Measurements from ENCODE around the gene SEPTIN8. TPM values are rescaled to one million over a fixed set of nuclear protein-coding genes. Genes with fewer than 3 reads are reported as not detected.

SEPTIN8 gene
- total RNA-seq, 2 experiments from 2014 or later: 21.2 to 22.2 TPM

- no peaks in the 10 kb centered on the region for H3K9me3 Mint-ChIP-seq
- H3K4me3 Mint-ChIP-seq: no peak overlapping the region
- H3K4me1 Mint-ChIP-seq: no peaks in the 10 kb centered on the region
- H3K27ac Mint-ChIP-seq: no peak overlapping the region
- H3K36me3 Mint-ChIP-seq: no peaks in the 10 kb centered on the region
- DNase-seq: no peak
- H3K27me3 Mint-ChIP-seq: no peaks in the 10 kb centered on the region
Observed at GRCh38 chr5:132766020-132766805, 10.8 kb downstream of the SEPTIN8 start.

- Mint-ChIP-seq H3K36me3 (no peaks in the 10 kb centered on the region), H3K27ac (no peak overlapping the region), H3K27me3 (no peaks in the 10 kb centered on the region), H3K4me1 (no peaks in the 10 kb centered on the region), H3K9me3 (no peaks in the 10 kb centered on the region), H3K4me3 (no peak overlapping the region)
- DNase-seq: no peak
Observed at GRCh38 chr5:132765311-132766019, 11.6 kb downstream of the SEPTIN8 start.

GRCh38 chr5:132764671-132765238 lies 12.3 kb downstream of the SEPTIN8 start:
- H3K4me1 Mint-ChIP-seq: no peaks in the 10 kb centered on the region
- no peak overlapping the region for H3K4me3 Mint-ChIP-seq
- H3K36me3 Mint-ChIP-seq: no peaks in the 10 kb centered on the region
- no peaks in the 10 kb centered on the region for H3K27me3 Mint-ChIP-seq
- DNase-seq: no peak
- H3K9me3 Mint-ChIP-seq: no peaks in the 10 kb centered on the region
- H3K27ac Mint-ChIP-seq: no peak overlapping the region

- Mint-ChIP-seq H3K4me1 (no peaks in the 10 kb centered on the region), H3K27me3 (no peaks in the 10 kb centered on the region), H3K4me3 (no peak overlapping the region), H3K36me3 (no peaks in the 10 kb centered on the region), H3K9me3 (no peaks in the 10 kb centered on the region), H3K27ac (no peak overlapping the region)
- DNase-seq: no peak
Observed at GRCh38 chr5:132764051-132764450, 13.0 kb downstream of the SEPTIN8 start.

- H3K27ac Mint-ChIP-seq: no peak overlapping the region
- no peaks in the 10 kb centered on the region for H3K27me3 Mint-ChIP-seq
- no peaks in the 10 kb centered on the region for H3K9me3 Mint-ChIP-seq
- no peaks in the 10 kb centered on the region for H3K4me1 Mint-ChIP-seq
- no peaks in the 10 kb centered on the region for H3K36me3 Mint-ChIP-seq
- DNase-seq: no peak
- H3K4me3 Mint-ChIP-seq: no peak overlapping the region
Observed at GRCh38 chr5:132763181-132764036, 13.6 kb downstream of the SEPTIN8 start.

GRCh38 chr5:132762246-132763000 lies 14.6 kb downstream of the SEPTIN8 start:
- no peaks in the 10 kb centered on the region for H3K4me1 Mint-ChIP-seq
- no peaks in the 10 kb centered on the region for H3K9me3 Mint-ChIP-seq
- no peak overlapping the region for H3K4me3 Mint-ChIP-seq
- no peak overlapping the region for H3K27ac Mint-ChIP-seq
- H3K27me3 Mint-ChIP-seq: no peaks in the 10 kb centered on the region
- H3K36me3 Mint-ChIP-seq: no peaks in the 10 kb centered on the region
- no peak for DNase-seq

GRCh38 chr5:132761321-132762240 lies 15.5 kb downstream of the SEPTIN8 start:
- Mint-ChIP-seq H3K4me3 (no peak overlapping the region), H3K27me3 (no peaks in the 10 kb centered on the region), H3K4me1 (no peaks in the 10 kb centered on the region), H3K9me3 (no peaks in the 10 kb centered on the region), H3K36me3 (no peaks in the 10 kb centered on the region), H3K27ac (no peak overlapping the region)
- no peak for DNase-seq

- no peaks in the 10 kb centered on the region for H3K9me3 Mint-ChIP-seq
- no peak overlapping the region for H3K27ac Mint-ChIP-seq
- no peaks in the 10 kb centered on the region for H3K36me3 Mint-ChIP-seq
- DNase-seq: no peak
- H3K27me3 Mint-ChIP-seq: no peaks in the 10 kb centered on the region
- no peaks in the 10 kb centered on the region for H3K4me1 Mint-ChIP-seq
- no peak overlapping the region for H3K4me3 Mint-ChIP-seq
Observed at GRCh38 chr5:132760601-132761317, 16.3 kb downstream of the SEPTIN8 start.

- Mint-ChIP-seq H3K9me3 (no peaks in the 10 kb centered on the region), H3K27ac (no peak overlapping the region), H3K36me3 (peaks cover 2% of the 10 kb centered on the region), H3K27me3 (no peaks in the 10 kb centered on the region), H3K4me1 (peaks cover 2% of the 10 kb centered on the region), H3K4me3 (no peak overlapping the region)
- DNase-seq: no peak
Observed at GRCh38 chr5:132760049-132760420, 17.0 kb downstream of the SEPTIN8 start.

- no peak for DNase-seq
- peaks cover 2% of the 10 kb centered on the region for H3K36me3 Mint-ChIP-seq
- H3K4me1 Mint-ChIP-seq: peaks cover 8% of the 10 kb centered on the region
- H3K27me3 Mint-ChIP-seq: no peaks in the 10 kb centered on the region
- H3K4me3 Mint-ChIP-seq: no peak overlapping the region
- H3K27ac Mint-ChIP-seq: no peak overlapping the region
- H3K9me3 Mint-ChIP-seq: no peaks in the 10 kb centered on the region
Observed at GRCh38 chr5:132759114-132760048, 17.7 kb downstream of the SEPTIN8 start.

GRCh38 chr5:132758451-132758850 lies 18.6 kb downstream of the SEPTIN8 start:
- no peak for DNase-seq
- H3K27me3 Mint-ChIP-seq: no peaks in the 10 kb centered on the region
- no peaks in the 10 kb centered on the region for H3K9me3 Mint-ChIP-seq
- H3K27ac Mint-ChIP-seq: no peak overlapping the region
- H3K4me3 Mint-ChIP-seq: no peak overlapping the region
- peaks cover 2% of the 10 kb centered on the region for H3K36me3 Mint-ChIP-seq
- H3K4me1 Mint-ChIP-seq: peaks cover 11% of the 10 kb centered on the region

GRCh38 chr5:132756542-132756941 lies 20.5 kb downstream of the SEPTIN8 start:
- Mint-ChIP-seq H3K36me3 (peaks cover 16% of the 10 kb centered on the region), H3K27me3 (no peaks in the 10 kb centered on the region), H3K4me1 (peaks cover 18% of the 10 kb centered on the region), H3K27ac (no peak overlapping the region), H3K9me3 (no peaks in the 10 kb centered on the region), H3K4me3 (no peak overlapping the region)
- no peak for DNase-seq
